ENCODE data around the gene IL5.
"Not testable (repeated sequence)": the region's sequence is repeated elsewhere in the genome, so short reads cannot be mapped to it uniquely, and the experiment has no call there.

Gene IL5

GRCh38 chr5:132543472-132544201, at the start of gene IL5:
Gene IL5, minus strand, starts transcription at chr5:132543522. Its CDS starts 44 bp downstream, at chr5:132543478.
- H3K4me1 ChIP-seq (ENCODE audit: control insufficient read depth, insufficient read depth, low read length, unreplicated experiment), result no peaks in the 10 kb centered on the region
- H3K36me3 ChIP-seq (ENCODE audit: insufficient read depth, low read length), result no peaks in the 10 kb centered on the region
- no peaks in the 10 kb centered on the region for H3K27me3 ChIP-seq (ENCODE audit: insufficient read depth, low read length)
- no peak within 1 kb of the TSS for H3K27ac ChIP-seq (ENCODE audit: low read depth, low read length)
- no peak within 1 kb of the TSS for H2AFZ ChIP-seq (ENCODE audit: low read length, unreplicated experiment)
- H3K79me2 ChIP-seq (ENCODE audit: control insufficient read depth, insufficient read depth, low read length, unreplicated experiment), result no peaks in the 10 kb centered on the region
- H3K4me3 ChIP-seq (ENCODE audit: low read depth, low read length), result no peak within 1 kb of the TSS

GRCh38 chr5:132592521-132592920, 49.2 kb upstream of the IL5 start:
- Histone ChIP-seq H3K4me1 (ENCODE audit: control insufficient read depth, insufficient read depth, low read length, unreplicated experiment) (no peaks in the 10 kb centered on the region), H3K79me2 (ENCODE audit: control insufficient read depth, insufficient read depth, low read length, unreplicated experiment) (no peaks in the 10 kb centered on the region), H3K27ac (ENCODE audit: low read depth, low read length) (no peak overlapping the region), H3K27me3 (ENCODE audit: insufficient read depth, low read length) (no peaks in the 10 kb centered on the region), H3K4me3 (ENCODE audit: low read depth, low read length) (no peak overlapping the region), H2AFZ (ENCODE audit: low read length, unreplicated experiment) (no peak overlapping the region), H3K36me3 (ENCODE audit: insufficient read depth, low read length) (peaks cover 54% of the 10 kb centered on the region)

- H3K79me2 ChIP-seq (ENCODE audit: control insufficient read depth, insufficient read depth, low read length, unreplicated experiment), result no peaks in the 10 kb centered on the region
- H2AFZ ChIP-seq (ENCODE audit: low read length, unreplicated experiment), result no peak overlapping the region
- H3K4me3 ChIP-seq (ENCODE audit: low read depth, low read length), result no peak overlapping the region
- H3K27me3 ChIP-seq (ENCODE audit: insufficient read depth, low read length), result no peaks in the 10 kb centered on the region
- no peaks in the 10 kb centered on the region for H3K4me1 ChIP-seq (ENCODE audit: control insufficient read depth, insufficient read depth, low read length, unreplicated experiment)
- H3K27ac ChIP-seq (ENCODE audit: low read depth, low read length), result no peak overlapping the region
- peaks cover 43% of the 10 kb centered on the region for H3K36me3 ChIP-seq (ENCODE audit: insufficient read depth, low read length)
Measured at GRCh38 chr5:132591145-132591544, 47.8 kb upstream of the IL5 start.

GRCh38 chr5:132589467-132589866, 46.1 kb upstream of the IL5 start:
- H3K79me2 ChIP-seq (ENCODE audit: control insufficient read depth, insufficient read depth, low read length, unreplicated experiment), result no peaks in the 10 kb centered on the region
- H3K27ac ChIP-seq (ENCODE audit: low read depth, low read length), result no peak overlapping the region
- H3K4me1 ChIP-seq (ENCODE audit: control insufficient read depth, insufficient read depth, low read length, unreplicated experiment), result no peaks in the 10 kb centered on the region
- H2AFZ ChIP-seq (ENCODE audit: low read length, unreplicated experiment), result no peak overlapping the region
- no peak overlapping the region for H3K4me3 ChIP-seq (ENCODE audit: low read depth, low read length)
- H3K36me3 ChIP-seq (ENCODE audit: insufficient read depth, low read length), result peaks cover 30% of the 10 kb centered on the region
- no peaks in the 10 kb centered on the region for H3K27me3 ChIP-seq (ENCODE audit: insufficient read depth, low read length)

- H3K4me1 ChIP-seq (ENCODE audit: control insufficient read depth, insufficient read depth, low read length, unreplicated experiment), result no peaks in the 10 kb centered on the region
- H3K36me3 ChIP-seq (ENCODE audit: insufficient read depth, low read length), result peaks cover 34% of the 10 kb centered on the region
- no peaks in the 10 kb centered on the region for H3K27me3 ChIP-seq (ENCODE audit: insufficient read depth, low read length)
- H3K27ac ChIP-seq (ENCODE audit: low read depth, low read length), result no peak overlapping the region
- no peaks in the 10 kb centered on the region for H3K79me2 ChIP-seq (ENCODE audit: control insufficient read depth, insufficient read depth, low read length, unreplicated experiment)
- H2AFZ ChIP-seq (ENCODE audit: low read length, unreplicated experiment), result no peak overlapping the region
- no peak overlapping the region for H3K4me3 ChIP-seq (ENCODE audit: low read depth, low read length)
Measured at GRCh38 chr5:132586063-132586462, 42.7 kb upstream of the IL5 start.

GRCh38 chr5:132584560-132584959, 41.2 kb upstream of the IL5 start:
- peaks cover 31% of the 10 kb centered on the region for H3K36me3 ChIP-seq (ENCODE audit: insufficient read depth, low read length)
- H3K27ac ChIP-seq (ENCODE audit: low read depth, low read length); H3K4me3 ChIP-seq (ENCODE audit: low read depth, low read length); H2AFZ ChIP-seq (ENCODE audit: low read length, unreplicated experiment); H3K27me3 ChIP-seq (ENCODE audit: insufficient read depth, low read length); H3K79me2 ChIP-seq (ENCODE audit: control insufficient read depth, insufficient read depth, low read length, unreplicated experiment); H3K4me1 ChIP-seq (ENCODE audit: control insufficient read depth, insufficient read depth, low read length, unreplicated experiment): not testable (repeated sequence)

GRCh38 chr5:132576123-132576522, 32.8 kb upstream of the IL5 start:
- Histone ChIP-seq H3K79me2 (ENCODE audit: control insufficient read depth, insufficient read depth, low read length, unreplicated experiment) (no peaks in the 10 kb centered on the region), H3K36me3 (ENCODE audit: insufficient read depth, low read length) (peaks cover 35% of the 10 kb centered on the region), H3K4me1 (ENCODE audit: control insufficient read depth, insufficient read depth, low read length, unreplicated experiment) (no peaks in the 10 kb centered on the region)

GRCh38 chr5:132566657-132567056, 23.3 kb upstream of the IL5 start:
- H3K4me3 ChIP-seq (ENCODE audit: low read depth, low read length), result no peak overlapping the region
- no peak overlapping the region for H2AFZ ChIP-seq (ENCODE audit: low read length, unreplicated experiment)
- peaks cover 29% of the 10 kb centered on the region for H3K79me2 ChIP-seq (ENCODE audit: control insufficient read depth, insufficient read depth, low read length, unreplicated experiment)
- no peak overlapping the region for H3K27ac ChIP-seq (ENCODE audit: low read depth, low read length)
- H3K36me3 ChIP-seq (ENCODE audit: insufficient read depth, low read length), result peaks cover 35% of the 10 kb centered on the region
- H3K27me3 ChIP-seq (ENCODE audit: insufficient read depth, low read length), result no peaks in the 10 kb centered on the region
- H3K4me1 ChIP-seq (ENCODE audit: control insufficient read depth, insufficient read depth, low read length, unreplicated experiment), result no peaks in the 10 kb centered on the region

More at GRCh38 chr5:132576123-132576522, 32.8 kb upstream of the IL5 start:
- Histone ChIP-seq H3K4me3 (ENCODE audit: low read depth, low read length) (no peak overlapping the region), H2AFZ (ENCODE audit: low read length, unreplicated experiment) (no peak overlapping the region), H3K27me3 (ENCODE audit: insufficient read depth, low read length) (no peaks in the 10 kb centered on the region), H3K27ac (ENCODE audit: low read depth, low read length) (no peak overlapping the region)

GRCh38 chr5:132564555-132564954, 21.2 kb upstream of the IL5 start:
- Histone ChIP-seq H3K36me3 (ENCODE audit: insufficient read depth, low read length) (peaks cover 55% of the 10 kb centered on the region), H3K79me2 (ENCODE audit: control insufficient read depth, insufficient read depth, low read length, unreplicated experiment) (peaks cover 46% of the 10 kb centered on the region)
- H3K4me3 ChIP-seq (ENCODE audit: low read depth, low read length); H3K27me3 ChIP-seq (ENCODE audit: insufficient read depth, low read length); H3K4me1 ChIP-seq (ENCODE audit: control insufficient read depth, insufficient read depth, low read length, unreplicated experiment); H3K27ac ChIP-seq (ENCODE audit: low read depth, low read length); H2AFZ ChIP-seq (ENCODE audit: low read length, unreplicated experiment): not testable (repeated sequence)

- peaks cover 57% of the 10 kb centered on the region for H3K36me3 ChIP-seq (ENCODE audit: insufficient read depth, low read length)
- no peak overlapping the region for H3K4me3 ChIP-seq (ENCODE audit: low read depth, low read length)
- H3K27me3 ChIP-seq (ENCODE audit: insufficient read depth, low read length), result no peaks in the 10 kb centered on the region
- H3K27ac ChIP-seq (ENCODE audit: low read depth, low read length), result no peak overlapping the region
- peaks cover 4% of the 10 kb centered on the region for H3K4me1 ChIP-seq (ENCODE audit: control insufficient read depth, insufficient read depth, low read length, unreplicated experiment)
- H3K79me2 ChIP-seq (ENCODE audit: control insufficient read depth, insufficient read depth, low read length, unreplicated experiment), result peaks cover 59% of the 10 kb centered on the region
- H2AFZ ChIP-seq (ENCODE audit: low read length, unreplicated experiment), result no peak overlapping the region
Measured at GRCh38 chr5:132561601-132562000, 18.3 kb upstream of the IL5 start.

GRCh38 chr5:132559383-132560060, 16.2 kb upstream of the IL5 start:
- Histone ChIP-seq H3K4me1 (ENCODE audit: control insufficient read depth, insufficient read depth, low read length, unreplicated experiment) (peaks cover 4% of the 10 kb centered on the region), H3K27ac (ENCODE audit: low read depth, low read length) (no peak overlapping the region), H3K27me3 (ENCODE audit: insufficient read depth, low read length) (no peaks in the 10 kb centered on the region), H2AFZ (ENCODE audit: low read length, unreplicated experiment) (no peak overlapping the region), H3K36me3 (ENCODE audit: insufficient read depth, low read length) (peaks cover 50% of the 10 kb centered on the region), H3K4me3 (ENCODE audit: low read depth, low read length) (peak overlapping the region; percentile 95; the same call in 1 of the 2 replicates), H3K79me2 (ENCODE audit: control insufficient read depth, insufficient read depth, low read length, unreplicated experiment) (peaks cover 57% of the 10 kb centered on the region)

All from ACC112 (cell line).